Eye (tissue), 1 donor: ENCODE data around the gene C19orf18.

Experiments used
- DNase-seq: peaks from one replicate; pipeline ENCODE4 v3.0.0-alpha.2; 2015

Gene C19orf18

DNA sequence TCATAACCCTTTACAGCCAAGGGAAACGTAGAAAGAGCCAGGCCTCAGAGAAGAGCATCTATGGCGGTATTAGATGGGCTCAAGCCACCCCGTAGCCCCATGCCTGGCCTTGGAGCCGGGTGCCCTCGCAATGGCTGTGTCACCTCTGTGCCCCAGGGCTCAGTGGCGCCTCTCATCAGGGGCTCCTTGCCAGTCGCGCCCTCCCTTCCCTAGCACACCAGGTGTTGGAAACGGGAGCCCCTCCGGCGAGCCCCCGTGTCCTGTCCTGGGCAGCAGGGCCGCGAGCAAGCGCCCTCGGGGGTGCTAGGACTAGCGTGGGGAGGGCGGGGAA is 27.3 kb downstream of the C19orf18 start:
- no peak for DNase-seq

- no peak for DNase-seq
Observed at GRCh38 chr19:57946316-57946715, 28.0 kb downstream of the C19orf18 start.

DNA sequence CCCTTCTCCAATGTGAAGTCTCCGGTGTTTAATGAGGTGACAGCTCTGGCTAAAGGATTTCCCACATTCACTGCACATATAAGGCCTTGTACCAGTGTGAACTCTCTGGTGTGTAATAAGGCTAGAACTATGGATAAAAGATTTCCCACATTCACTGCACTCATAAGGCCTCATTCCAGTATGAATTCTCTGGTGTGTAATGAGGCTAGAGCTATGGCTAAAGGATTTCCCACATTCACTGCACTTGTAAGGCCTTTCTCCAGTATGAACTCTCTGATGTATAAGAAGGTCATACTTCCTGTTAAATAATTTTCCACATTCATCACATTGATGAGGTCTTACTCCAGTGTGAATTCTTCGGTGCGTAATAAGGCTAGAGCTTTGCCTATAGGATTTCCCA is 32.7 kb downstream of the C19orf18 start:
- no peak for DNase-seq

DNA sequence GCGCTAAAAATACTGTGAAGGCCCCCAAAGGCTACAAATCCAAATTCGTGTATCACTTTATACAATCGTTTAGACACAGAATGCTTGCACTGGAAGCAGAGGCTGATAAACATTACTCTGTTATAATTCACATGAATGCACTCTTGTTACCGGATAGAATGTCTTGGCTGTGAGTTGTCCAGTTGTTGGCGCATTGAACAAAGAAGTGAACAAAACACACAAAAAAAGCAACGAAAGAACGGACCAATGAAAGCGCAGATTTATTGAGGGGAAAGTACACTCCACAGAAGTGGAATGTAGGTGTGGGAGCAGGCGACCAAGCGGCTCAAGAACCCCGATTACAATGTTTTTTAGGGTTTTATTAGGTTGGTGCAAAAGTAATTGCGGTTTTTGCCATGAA is 38.6 kb downstream of the C19orf18 start:
- no peak for DNase-seq

DNA sequence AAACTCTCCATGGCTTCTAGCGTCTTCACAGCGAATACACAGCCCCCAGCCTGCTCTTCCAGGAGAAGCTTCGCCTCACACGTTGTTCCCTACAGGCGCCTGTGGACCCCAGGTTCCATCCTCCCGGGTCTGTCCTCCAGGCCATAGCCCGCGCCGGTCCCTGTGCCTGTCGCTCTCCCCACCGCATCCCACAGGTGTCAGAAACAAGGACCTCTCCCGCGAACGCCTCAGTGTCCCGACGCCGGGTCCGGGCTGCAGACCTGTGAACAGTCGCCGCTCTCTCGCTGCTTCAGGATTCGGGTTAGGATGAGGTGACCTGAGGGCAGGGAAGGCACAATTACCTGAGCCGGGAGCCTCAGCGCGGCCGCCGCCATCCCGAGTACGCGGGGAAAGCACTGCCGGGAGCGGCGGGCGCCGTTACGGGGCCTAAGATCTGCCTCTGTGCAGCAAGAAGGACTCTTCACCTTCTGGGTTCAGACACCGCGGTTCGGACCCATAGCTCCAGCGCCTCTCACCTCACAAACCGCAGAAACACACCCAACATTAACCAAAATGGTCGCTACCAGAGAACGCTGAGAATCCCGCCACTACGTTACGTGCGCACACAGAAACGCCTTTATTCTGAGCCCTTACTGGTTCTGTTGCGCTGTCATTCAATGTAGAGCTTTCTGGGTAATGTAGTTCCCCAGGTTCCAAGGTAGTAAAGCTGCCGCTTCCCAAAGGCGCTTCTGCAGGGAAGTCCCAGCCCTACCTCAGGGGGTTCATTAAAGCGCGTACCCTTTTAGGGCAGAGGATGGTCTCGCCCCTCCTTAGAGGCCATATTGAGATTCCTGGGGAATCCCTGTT is 39.3 kb downstream of the C19orf18 start, which contains the start of gene ZNF418:
Gene ZNF418 (minus strand): TSS at position 583 of the 846 bp plus-strand sequence. CDS start 1,580 bp downstream, outside the sequence.
- DNase-seq: peak; percentile 96

DNA sequence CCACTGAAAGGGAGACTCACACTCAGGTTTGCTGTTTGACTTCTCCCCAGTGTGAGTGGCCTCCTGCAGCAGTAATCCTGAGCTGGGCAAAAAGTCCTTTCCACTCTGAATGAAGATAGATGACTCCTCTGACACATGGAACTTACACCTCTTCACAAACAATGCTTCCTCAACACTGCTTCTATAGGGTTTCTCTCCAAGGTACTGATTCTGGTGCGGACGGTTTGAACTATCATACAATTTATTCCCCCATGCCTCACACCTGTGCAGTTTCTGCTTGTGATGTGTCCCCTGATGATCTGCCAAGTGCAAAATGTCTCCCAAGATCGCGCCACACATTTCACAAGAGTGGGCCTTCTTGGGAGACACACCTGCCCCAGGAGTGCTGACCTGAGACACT is 46.7 kb downstream of the C19orf18 start:
- DNase-seq: no peak

DNA sequence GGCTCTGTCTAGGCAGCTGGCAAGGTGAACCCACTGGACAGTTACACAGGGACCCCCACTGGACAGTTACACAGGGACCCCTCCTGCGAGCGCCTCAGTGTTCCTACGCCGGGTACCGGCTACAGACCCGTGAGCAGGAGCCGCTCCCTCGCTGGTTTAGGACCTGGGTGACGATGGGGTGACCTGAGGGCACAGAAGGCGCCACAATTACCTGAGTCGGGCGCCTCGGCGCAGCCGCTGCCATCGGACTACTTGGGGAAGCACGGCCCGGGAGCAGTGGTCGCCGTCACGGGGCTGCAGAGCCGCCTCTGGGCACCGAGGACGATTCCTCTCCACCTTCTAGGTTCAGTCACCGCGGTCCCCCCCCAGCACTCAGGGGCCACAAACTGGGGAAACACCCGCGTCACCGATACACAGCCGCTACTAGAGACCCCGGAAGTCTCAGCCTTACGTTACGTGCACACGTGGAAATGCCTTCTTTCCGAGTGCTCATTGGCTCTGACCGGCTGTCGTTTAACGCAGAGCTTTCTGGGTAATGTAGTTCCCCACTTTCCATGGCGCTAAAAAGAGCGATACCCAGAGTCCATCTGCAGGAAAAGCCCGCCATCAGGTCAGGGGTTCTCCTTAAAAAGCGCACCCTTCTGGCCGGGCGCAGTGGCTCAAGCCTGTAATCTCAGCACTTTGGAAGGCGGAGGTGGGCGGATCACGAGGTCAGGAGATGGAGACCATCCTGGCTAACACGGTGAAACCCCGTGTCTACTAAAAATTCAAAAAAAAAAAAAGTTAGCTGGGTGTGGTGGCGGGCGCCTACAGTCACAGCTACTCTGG is 58.0 kb downstream of the C19orf18 start, which contains the start of gene ZNF417:
Gene ZNF417 (minus strand): TSS at position 425 of the 828 bp plus-strand sequence. CDS start 181 bp downstream, at position 244.
- peak; percentile 98 for DNase-seq

DNA sequence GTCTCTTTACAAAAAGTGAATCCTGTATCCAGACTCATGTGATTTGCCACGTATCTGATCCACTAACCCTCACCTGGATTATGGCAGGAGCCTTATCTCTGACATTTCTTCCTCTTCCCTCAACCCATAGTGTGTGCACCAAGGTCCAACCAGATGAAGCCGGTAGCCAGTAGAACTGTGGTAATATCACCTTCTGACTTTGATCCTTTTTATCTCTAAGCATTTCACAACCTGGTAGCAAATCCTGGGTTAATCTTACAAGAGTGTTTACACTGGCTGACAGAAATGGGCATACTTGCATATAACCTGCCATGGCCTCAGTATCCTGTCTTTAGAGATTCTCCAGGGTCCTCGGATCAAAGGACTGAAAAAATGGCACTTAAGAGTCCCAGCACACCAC is 59.8 kb downstream of the C19orf18 start:
- DNase-seq: no peak
